Neural cell (in vitro differentiated cells): Measurements from ENCODE around the gene NDUFS7. TPM values are rescaled to one million over a fixed set of nuclear protein-coding genes. Genes with fewer than 3 reads are reported as not detected.

ENCODE experiments used
- H2AFZ ChIP-seq: fragments of 200-600, 300-800 bp; sonication (generic), shearing (Covaris generic); 2 replicates; pipeline ENCODE4 v1.6.0; 2014; ENCODE audit warnings: low read depth, mild to moderate bottlenecking, antibody characterized with exemption, low read length, moderate library complexity
- H3F3A ChIP-seq: fragments of 200-600 bp; shearing (Covaris generic); 2 replicates; pipeline ENCODE4 v1.6.1; 2016; ENCODE audit warnings: mild to moderate bottlenecking, moderate library complexity, mixed read lengths, antibody characterized with exemption, low read length; ENCODE audit not compliant: insufficient read depth, poor library complexity, severe bottlenecking
- H3K27ac ChIP-seq: fragments of 200-600, 300-800 bp; sonication (generic), shearing (Covaris generic); 2 replicates; pipeline ENCODE4 v1.5.1; 2014; ENCODE audit warnings: mild to moderate bottlenecking, low read length, moderate library complexity
- H3K27me3 ChIP-seq: fragments of 300-800, 200-600 bp; sonication (generic), shearing (Covaris generic); 2 replicates; pipeline ENCODE4 v1.6.0; 2014; ENCODE audit warnings: mild to moderate bottlenecking, low read depth, low read length, moderate library complexity; ENCODE audit not compliant: insufficient read depth
- H3K36me3 ChIP-seq: fragments of 300-800, 200-600 bp; sonication (generic), shearing (Covaris generic); 2 replicates; pipeline ENCODE4 v1.5.1; 2014; ENCODE audit warnings: mild to moderate bottlenecking, antibody characterized with exemption, low read length, moderate library complexity; ENCODE audit not compliant: insufficient read depth
- H3K4me2 ChIP-seq: fragments of 300-800, 200-600 bp; sonication (generic), shearing (Covaris generic); 2 replicates; pipeline ENCODE4 v1.6.0; 2014; ENCODE audit warnings: mild to moderate bottlenecking, low read length
- H3K4me3 ChIP-seq: fragments of 300-800, 200-600 bp; sonication (generic), shearing (Covaris generic); 2 replicates; pipeline ENCODE4 v1.5.1; 2014; ENCODE audit warnings: mild to moderate bottlenecking, low read length, moderate library complexity
- H3K79me2 ChIP-seq: fragments of 200-600 bp; shearing (Covaris generic); replicated peaks from 2 replicates; pipeline ENCODE4 v1.6.0; 2014; ENCODE audit warnings: mild to moderate bottlenecking, low read length, moderate library complexity; ENCODE audit not compliant: insufficient read depth
- H3K9ac ChIP-seq: fragments of 300-800, 200-600 bp; sonication (generic), shearing (Covaris generic); 2 replicates; pipeline ENCODE4 v1.6.1; 2016; ENCODE audit warnings: mild to moderate bottlenecking, low read length, mixed read lengths
- H3K9me2 ChIP-seq: fragments of 200-600 bp; shearing (Covaris generic); 2 replicates; pipeline ENCODE4 v1.6.1; 2016; ENCODE audit warnings: mild to moderate bottlenecking, low read length, mixed read lengths; ENCODE audit not compliant: insufficient read depth
- H3K9me3 ChIP-seq: fragments of 200-600, 300-800 bp; sonication (generic), shearing (Covaris generic); 2 replicates; pipeline ENCODE4 v1.6.1; 2016; ENCODE audit warnings: mild to moderate bottlenecking, mixed run types, low read length, moderate library complexity, mixed read lengths
- H4K20me1 ChIP-seq: fragments of 200-600 bp; shearing (Covaris generic); 2 replicates; pipeline ENCODE4 v1.6.1; 2016; ENCODE audit warnings: mild to moderate bottlenecking, mixed run types; ENCODE audit not compliant: insufficient read depth
- CTCF ChIP-seq: fragments of 450-650 bp; IDR thresholded peaks from 2 replicates; pipeline ENCODE4 v1.5.1; 2014; ENCODE audit warnings: antibody characterized with exemption, mild to moderate bottlenecking, moderate library complexity; ENCODE audit not compliant: poor library complexity, severe bottlenecking
- EP300 ChIP-seq: fragments of 450-650 bp; conservative IDR thresholded peaks from 2 replicates; pipeline ENCODE4 v1.6.1; 2014; ENCODE audit warnings: antibody characterized with exemption, mild to moderate bottlenecking, moderate library complexity; ENCODE audit not compliant: poor library complexity, severe bottlenecking
- EZH2 ChIP-seq: fragments of 200-600, 300-800 bp; shearing (Covaris generic), sonication (generic); IDR thresholded peaks from 2 replicates; pipeline ENCODE4 v1.6.1; 2014; ENCODE audit warnings: antibody characterized with exemption, low read length, borderline replicate concordance, mild to moderate bottlenecking; ENCODE audit not compliant: insufficient read depth, poor library complexity, severe bottlenecking
- MXI1 ChIP-seq: fragments of 450-650 bp; conservative IDR thresholded peaks from 2 replicates; pipeline ENCODE4 v1.6.1; 2014; ENCODE audit warnings: antibody characterized with exemption, mild to moderate bottlenecking; ENCODE audit not compliant: poor library complexity, severe bottlenecking
- POLR2AphosphoS5 ChIP-seq: IDR thresholded peaks from 2 replicates; pipeline ENCODE4 v1.6.1; 2012
- RAD21 ChIP-seq: fragments of 450-650 bp; conservative IDR thresholded peaks from 2 replicates; pipeline ENCODE4 v1.6.1; 2014; ENCODE audit warnings: antibody characterized with exemption, mild to moderate bottlenecking, moderate library complexity
- REST ChIP-seq: IDR thresholded peaks from 2 replicates; pipeline ENCODE4 v1.6.1; 2012; ENCODE audit warnings: borderline replicate concordance
- SMC3 ChIP-seq: fragments of 450-650 bp; conservative IDR thresholded peaks from 2 replicates; pipeline ENCODE4 v1.6.1; 2014; ENCODE audit warnings: antibody characterized with exemption, mild to moderate bottlenecking, moderate library complexity; ENCODE audit not compliant: poor library complexity
- TAF1 ChIP-seq: IDR thresholded peaks from 2 replicates; pipeline ENCODE4 v1.6.1; 2012; ENCODE audit warnings: low read depth
- polyA plus RNA-seq: library from polyadenylated mRNA; depleted of rRNA; stranded (reverse); fragments of >200 nt; gene quantifications from 2 replicates; pipeline ENCODE4 v1.2.3, GENCODE V29; 2014

The NDUFS7 gene
- polyA plus RNA-seq, 1 donor from 2014 or later: 196 TPM

- no peaks in the 10 kb centered on the region for H3F3A ChIP-seq
- H3K4me3 ChIP-seq: no peak overlapping the region
- H3K36me3 ChIP-seq: no peaks in the 10 kb centered on the region
- no peak overlapping the region for H3K9ac ChIP-seq
- no peak overlapping the region for H3K27ac ChIP-seq
- H2AFZ ChIP-seq: no peak overlapping the region
- H3K79me2 ChIP-seq: no peaks in the 10 kb centered on the region
- H3K27me3 ChIP-seq: no peaks in the 10 kb centered on the region
- no peak for TF ChIP-seq EZH2
- no peak for TF ChIP-seq CTCF
- TF ChIP-seq EP300: no peak
- no peak for TF ChIP-seq SMC3
- TF ChIP-seq REST: no peak
- no peak for TF ChIP-seq TAF1
- TF ChIP-seq MXI1: no peak
- TF ChIP-seq POLR2AphosphoS5: no peak
- H3K9me2 ChIP-seq: no peaks in the 10 kb centered on the region
- no peak overlapping the region for H3K4me2 ChIP-seq
- no peaks in the 10 kb centered on the region for H3K9me3 ChIP-seq
- H4K20me1 ChIP-seq: no peaks in the 10 kb centered on the region
Observed at GRCh38 chr19:1374250-1374577, 9.5 kb upstream of the NDUFS7 start.

GRCh38 chr19:1376415-1376805, 7.3 kb upstream of the NDUFS7 start:
- TF ChIP-seq REST (no peak), POLR2AphosphoS5 (no peak), CTCF (no peak), RAD21 (no peak), MXI1 (no peak), EZH2 (no peak)
- Histone ChIP-seq H3K9me2 (no peaks in the 10 kb centered on the region), H3K9ac (no peak overlapping the region), H3K79me2 (no peaks in the 10 kb centered on the region), H3K27ac (no peak overlapping the region), H2AFZ (no peak overlapping the region), H3K4me2 (no peak overlapping the region), H3K4me3 (no peak overlapping the region), H3F3A (no peaks in the 10 kb centered on the region), H3K27me3 (no peaks in the 10 kb centered on the region), H3K9me3 (no peaks in the 10 kb centered on the region), H3K36me3 (no peaks in the 10 kb centered on the region), H4K20me1 (no peaks in the 10 kb centered on the region)
